ENCODE results near the gene DNAH2.

DNA sequence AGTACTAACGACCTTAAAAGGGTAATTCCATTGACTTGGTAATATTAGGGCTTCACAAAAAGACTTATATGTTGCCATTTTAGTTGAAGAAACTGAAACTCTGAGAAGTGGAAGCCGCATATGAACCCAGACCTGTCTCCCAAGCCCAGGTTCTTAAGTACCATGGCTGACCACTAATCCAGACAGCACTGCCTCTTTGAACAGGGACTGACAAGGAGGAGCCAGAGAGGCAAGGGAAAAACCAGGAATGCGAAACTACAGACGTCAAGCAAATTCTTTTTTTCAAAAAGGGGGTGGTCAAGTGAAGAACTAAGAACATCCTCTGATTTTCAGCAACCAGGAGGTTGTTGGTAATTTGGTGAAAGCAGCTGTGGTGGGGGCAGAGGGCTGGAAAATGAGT lies 155.5 kb downstream of the DNAH2 start:
- TF ChIP-seq, protein P1, sequence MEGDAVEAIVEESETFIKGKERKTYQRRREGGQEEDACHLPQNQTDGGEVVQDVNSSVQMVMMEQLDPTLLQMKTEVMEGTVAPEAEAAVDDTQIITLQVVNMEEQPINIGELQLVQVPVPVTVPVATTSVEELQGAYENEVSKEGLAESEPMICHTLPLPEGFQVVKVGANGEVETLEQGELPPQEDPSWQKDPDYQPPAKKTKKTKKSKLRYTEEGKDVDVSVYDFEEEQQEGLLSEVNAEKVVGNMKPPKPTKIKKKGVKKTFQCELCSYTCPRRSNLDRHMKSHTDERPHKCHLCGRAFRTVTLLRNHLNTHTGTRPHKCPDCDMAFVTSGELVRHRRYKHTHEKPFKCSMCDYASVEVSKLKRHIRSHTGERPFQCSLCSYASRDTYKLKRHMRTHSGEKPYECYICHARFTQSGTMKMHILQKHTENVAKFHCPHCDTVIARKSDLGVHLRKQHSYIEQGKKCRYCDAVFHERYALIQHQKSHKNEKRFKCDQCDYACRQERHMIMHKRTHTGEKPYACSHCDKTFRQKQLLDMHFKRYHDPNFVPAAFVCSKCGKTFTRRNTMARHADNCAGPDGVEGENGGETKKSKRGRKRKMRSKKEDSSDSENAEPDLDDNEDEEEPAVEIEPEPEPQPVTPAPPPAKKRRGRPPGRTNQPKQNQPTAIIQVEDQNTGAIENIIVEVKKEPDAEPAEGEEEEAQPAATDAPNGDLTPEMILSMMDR (IDR thresholded peaks at IDR 0.05), result no peak
- no peak for TF ChIP-seq POLR2A (IDR thresholded peaks at IDR 0.05)
